Measurements from ENCODE around the gene ERI3.
"Not testable (repeated sequence)": the region's sequence is repeated elsewhere in the genome, so short reads cannot be mapped to it uniquely, and the experiment has no call there.

The ERI3 gene

GRCh38 chr1:44229435-44230167 lies 125.5 kb downstream of the ERI3 start:
- DNase-seq = no peak

- no peak for DNase-seq
Observed at GRCh38 chr1:44228218-44228617, 126.8 kb downstream of the ERI3 start.

- DNase-seq = no peak
Observed at GRCh38 chr1:44227211-44227610, 127.8 kb downstream of the ERI3 start.

- DNase-seq = no peak
Observed at GRCh38 chr1:44225761-44226160, 129.3 kb downstream of the ERI3 start.

GRCh38 chr1:44223187-44223610 lies 131.9 kb downstream of the ERI3 start:
- DNase-seq = no peak

- no peak for DNase-seq
Observed at GRCh38 chr1:44222397-44223186, 132.5 kb downstream of the ERI3 start.

- DNase-seq = no peak
Observed at GRCh38 chr1:44221769-44222168, 133.3 kb downstream of the ERI3 start.

- no peak for DNase-seq
Observed at GRCh38 chr1:44220755-44221154, 134.3 kb downstream of the ERI3 start.

GRCh38 chr1:44220001-44220751 lies 134.9 kb downstream of the ERI3 start:
- no peak for DNase-seq

GRCh38 chr1:44219301-44219626 lies 135.8 kb downstream of the ERI3 start:
- DNase-seq = no peak

GRCh38 chr1:44218503-44219300 lies 136.4 kb downstream of the ERI3 start:
- no peak for DNase-seq

GRCh38 chr1:44217809-44218410 lies 137.1 kb downstream of the ERI3 start:
- DNase-seq = peak; percentile 60

GRCh38 chr1:44213222-44214112 lies 141.6 kb downstream of the ERI3 start, which contains the start of gene DMAP1:
Gene DMAP1 (plus strand): TSS chr1:44213471. CDS start chr1:44213754, 283 bp downstream.
- DNase-seq = peak; percentile 77

GRCh38 chr1:44212355-44213221 lies 142.5 kb downstream of the ERI3 start:
- DNase-seq = peak; percentile 11

- DNase-seq = no peak
Observed at GRCh38 chr1:44210595-44210994, 144.5 kb downstream of the ERI3 start.

- no peak for DNase-seq
Observed at GRCh38 chr1:44208226-44208625, 146.8 kb downstream of the ERI3 start.

GRCh38 chr1:44206545-44206944 lies 148.5 kb downstream of the ERI3 start:
- not testable (repeated sequence) for DNase-seq

- DNase-seq = no peak
Observed at GRCh38 chr1:44200336-44200735, 154.7 kb downstream of the ERI3 start.

GRCh38 chr1:44174630-44175029 lies 180.4 kb downstream of the ERI3 start:
- no peak for DNase-seq

Measured in T-helper 9 cell (primary cell).